ENCODE results near the gene SNAPC1.
A peak's percentile ranks its signal among the peaks of the same experiment; 100 is the strongest.

SNAPC1 gene

DNA sequence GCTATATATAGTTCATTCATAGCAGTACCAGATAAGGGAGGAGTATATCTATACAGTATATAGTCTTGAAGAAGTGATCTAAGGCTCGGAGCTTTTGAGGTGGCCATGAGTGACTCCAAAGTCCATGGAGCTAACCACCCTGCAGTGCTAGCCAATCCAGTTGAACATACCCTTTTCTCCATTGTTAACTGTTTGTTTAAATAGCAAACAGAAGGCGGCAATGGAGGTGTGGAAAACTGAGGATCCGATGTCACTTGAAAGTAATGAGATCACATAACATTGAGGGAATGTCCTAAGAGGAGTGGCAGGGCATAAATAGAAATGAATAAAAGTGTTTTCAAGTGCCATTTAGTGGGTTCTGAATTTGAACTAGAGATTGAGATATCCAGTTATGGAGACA is 12.4 kb upstream of the SNAPC1 start (continued):
- TF ChIP-seq, protein P1, sequence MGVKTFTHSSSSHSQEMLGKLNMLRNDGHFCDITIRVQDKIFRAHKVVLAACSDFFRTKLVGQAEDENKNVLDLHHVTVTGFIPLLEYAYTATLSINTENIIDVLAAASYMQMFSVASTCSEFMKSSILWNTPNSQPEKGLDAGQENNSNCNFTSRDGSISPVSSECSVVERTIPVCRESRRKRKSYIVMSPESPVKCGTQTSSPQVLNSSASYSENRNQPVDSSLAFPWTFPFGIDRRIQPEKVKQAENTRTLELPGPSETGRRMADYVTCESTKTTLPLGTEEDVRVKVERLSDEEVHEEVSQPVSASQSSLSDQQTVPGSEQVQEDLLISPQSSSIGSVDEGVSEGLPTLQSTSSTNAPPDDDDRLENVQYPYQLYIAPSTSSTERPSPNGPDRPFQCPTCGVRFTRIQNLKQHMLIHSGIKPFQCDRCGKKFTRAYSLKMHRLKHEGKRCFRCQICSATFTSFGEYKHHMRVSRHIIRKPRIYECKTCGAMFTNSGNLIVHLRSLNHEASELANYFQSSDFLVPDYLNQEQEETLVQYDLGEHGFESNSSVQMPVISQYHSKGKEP (tag by site-specific recombination; IDR thresholded peaks at IDR 0.05) = peak; percentile 50
- TF ChIP-seq REPIN1 (tag by site-specific recombination; IDR thresholded peaks at IDR 0.05; ENCODE audit: low read depth) = no peak
- peak; percentile 91 for TF ChIP-seq ZEB2 (tag by site-specific recombination; IDR thresholded peaks at IDR 0.05)
- peak; percentile 94 for TF ChIP-seq SP7 (tag by site-specific recombination; IDR thresholded peaks at IDR 0.05)
- TF ChIP-seq ZNF366 (tag by site-specific recombination; conservative IDR thresholded peaks at IDR 0.05) = peak; percentile 45; the same call in 1 of the 2 replicates
- no peak for TF ChIP-seq ZNF571 (tag by site-specific recombination; IDR thresholded peaks at IDR 0.05)
- TF ChIP-seq ZNF792 (tag by site-specific recombination; IDR thresholded peaks at IDR 0.05) = peak; percentile 96
- peak; percentile 38; the same call in 1 of the 2 replicates for TF ChIP-seq ZNF146 (tag by site-specific recombination; IDR thresholded peaks at IDR 0.05)
- no peak for TF ChIP-seq MEIS1 (CRISPR knock-in tag; IDR thresholded peaks at IDR 0.05; ENCODE audit: borderline replicate concordance)
- TF ChIP-seq ZNF626 (tag by site-specific recombination; IDR thresholded peaks at IDR 0.05) = no peak
- peak; percentile 94 for TF ChIP-seq OVOL3 (tag by site-specific recombination; IDR thresholded peaks at IDR 0.05)
- TF ChIP-seq ZNF335 (tag by site-specific recombination; conservative IDR thresholded peaks at IDR 0.05) = no peak
- TF ChIP-seq ZBTB21 (tag by site-specific recombination; IDR thresholded peaks at IDR 0.05) = 0 out of 2 replicates have a peak, but pooled peaks have one; percentile 18
- no peak for TF ChIP-seq RBAK (tag by site-specific recombination; IDR thresholded peaks at IDR 0.05)
- no peak for TF ChIP-seq ZNF211 (tag by site-specific recombination; IDR thresholded peaks at IDR 0.05; ENCODE audit: low read depth)
- TF ChIP-seq ZBTB20 (tag by site-specific recombination; IDR thresholded peaks at IDR 0.05) = peak; percentile 57
- 0 out of 2 replicates have a peak, but pooled peaks have one; percentile 43 for TF ChIP-seq BCL11A (tag by site-specific recombination; IDR thresholded peaks at IDR 0.05; ENCODE audit: low read depth)
- TF ChIP-seq HOXC10 (CRISPR knock-in tag; IDR thresholded peaks at IDR 0.05) = no peak
- no peak for TF ChIP-seq ZNF302 (tag by site-specific recombination; IDR thresholded peaks at IDR 0.05; ENCODE audit: low read depth)
- peak; percentile 91 for TF ChIP-seq KLF10 (tag by site-specific recombination; IDR thresholded peaks at IDR 0.05)
- no peak for TF ChIP-seq ZNF555 (tag by site-specific recombination; conservative IDR thresholded peaks at IDR 0.05)
- TF ChIP-seq, protein P2, sequence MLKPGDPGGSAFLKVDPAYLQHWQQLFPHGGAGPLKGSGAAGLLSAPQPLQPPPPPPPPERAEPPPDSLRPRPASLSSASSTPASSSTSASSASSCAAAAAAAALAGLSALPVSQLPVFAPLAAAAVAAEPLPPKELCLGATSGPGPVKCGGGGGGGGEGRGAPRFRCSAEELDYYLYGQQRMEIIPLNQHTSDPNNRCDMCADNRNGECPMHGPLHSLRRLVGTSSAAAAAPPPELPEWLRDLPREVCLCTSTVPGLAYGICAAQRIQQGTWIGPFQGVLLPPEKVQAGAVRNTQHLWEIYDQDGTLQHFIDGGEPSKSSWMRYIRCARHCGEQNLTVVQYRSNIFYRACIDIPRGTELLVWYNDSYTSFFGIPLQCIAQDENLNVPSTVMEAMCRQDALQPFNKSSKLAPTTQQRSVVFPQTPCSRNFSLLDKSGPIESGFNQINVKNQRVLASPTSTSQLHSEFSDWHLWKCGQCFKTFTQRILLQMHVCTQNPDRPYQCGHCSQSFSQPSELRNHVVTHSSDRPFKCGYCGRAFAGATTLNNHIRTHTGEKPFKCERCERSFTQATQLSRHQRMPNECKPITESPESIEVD (tag by site-specific recombination; IDR thresholded peaks at IDR 0.05) = peak; percentile 100
- TF ChIP-seq, protein P3, sequence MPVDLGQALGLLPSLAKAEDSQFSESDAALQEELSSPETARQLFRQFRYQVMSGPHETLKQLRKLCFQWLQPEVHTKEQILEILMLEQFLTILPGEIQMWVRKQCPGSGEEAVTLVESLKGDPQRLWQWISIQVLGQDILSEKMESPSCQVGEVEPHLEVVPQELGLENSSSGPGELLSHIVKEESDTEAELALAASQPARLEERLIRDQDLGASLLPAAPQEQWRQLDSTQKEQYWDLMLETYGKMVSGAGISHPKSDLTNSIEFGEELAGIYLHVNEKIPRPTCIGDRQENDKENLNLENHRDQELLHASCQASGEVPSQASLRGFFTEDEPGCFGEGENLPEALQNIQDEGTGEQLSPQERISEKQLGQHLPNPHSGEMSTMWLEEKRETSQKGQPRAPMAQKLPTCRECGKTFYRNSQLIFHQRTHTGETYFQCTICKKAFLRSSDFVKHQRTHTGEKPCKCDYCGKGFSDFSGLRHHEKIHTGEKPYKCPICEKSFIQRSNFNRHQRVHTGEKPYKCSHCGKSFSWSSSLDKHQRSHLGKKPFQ (tag by site-specific recombination; IDR thresholded peaks at IDR 0.05) = peak; percentile 72
- TF ChIP-seq ZNF692 (tag by site-specific recombination; IDR thresholded peaks at IDR 0.05) = 0 out of 2 replicates have a peak, but pooled peaks have one; percentile 31
- no peak for TF ChIP-seq ZNF121 (tag by site-specific recombination; IDR thresholded peaks at IDR 0.05)
- TF ChIP-seq ZFP69B (tag by site-specific recombination; IDR thresholded peaks at IDR 0.05) = no peak
- TF ChIP-seq KLF17 (tag by site-specific recombination; IDR thresholded peaks at IDR 0.05) = peak; percentile 98
- TF ChIP-seq, protein P4, sequence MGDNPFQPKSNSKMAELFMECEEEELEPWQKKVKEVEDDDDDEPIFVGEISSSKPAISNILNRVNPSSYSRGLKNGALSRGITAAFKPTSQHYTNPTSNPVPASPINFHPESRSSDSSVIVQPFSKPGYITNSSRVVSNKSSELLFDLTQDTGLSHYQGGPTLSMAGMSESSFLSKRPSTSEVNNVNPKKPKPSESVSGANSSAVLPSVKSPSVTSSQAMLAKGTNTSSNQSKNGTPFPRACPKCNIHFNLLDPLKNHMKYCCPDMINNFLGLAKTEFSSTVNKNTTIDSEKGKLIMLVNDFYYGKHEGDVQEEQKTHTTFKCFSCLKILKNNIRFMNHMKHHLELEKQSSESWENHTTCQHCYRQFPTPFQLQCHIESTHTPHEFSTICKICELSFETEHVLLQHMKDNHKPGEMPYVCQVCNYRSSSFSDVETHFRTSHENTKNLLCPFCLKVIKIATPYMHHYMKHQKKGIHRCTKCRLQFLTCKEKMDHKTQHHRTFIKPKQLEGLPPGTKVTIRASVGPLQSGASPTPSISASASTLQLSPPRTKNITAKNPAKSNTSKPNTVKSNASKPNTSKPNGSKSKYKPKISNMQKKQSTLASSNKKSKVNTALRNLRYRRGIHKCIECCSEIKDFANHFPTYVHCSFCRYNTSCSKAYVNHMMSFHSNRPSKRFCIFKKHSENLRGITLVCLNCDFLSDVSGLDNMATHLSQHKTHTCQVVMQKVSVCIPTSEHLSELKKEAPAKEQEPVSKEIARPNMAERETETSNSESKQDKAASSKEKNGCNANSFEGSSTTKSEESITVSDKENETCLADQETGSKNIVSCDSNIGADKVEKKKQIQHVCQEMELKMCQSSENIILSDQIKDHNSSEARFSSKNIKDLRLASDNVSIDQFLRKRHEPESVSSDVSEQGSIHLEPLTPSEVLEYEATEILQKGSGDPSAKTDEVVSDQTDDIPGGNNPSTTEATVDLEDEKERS (tag by site-specific recombination; IDR thresholded peaks at IDR 0.05) = no peak
- TF ChIP-seq ZNF629 (tag by site-specific recombination; IDR thresholded peaks at IDR 0.05) = peak; percentile 86
- no peak for TF ChIP-seq ZNF26 (tag by site-specific recombination; IDR thresholded peaks at IDR 0.05)

Data from HEK293 (cell line).